Suprapubic skin (tissue), 4 donors: Measurements from ENCODE around the gene PRDM7. TPM values are rescaled to one million over a fixed set of nuclear protein-coding genes. Genes with fewer than 3 reads are reported as not detected.

Experiments
- DNase-seq, 2 donors: peaks; one replicate each; pipeline ENCODE4 v3.0.0-alpha.2; 2019; ENCODE audit warnings: low spot score in 2 of 2
- H3K27ac ChIP-seq: fragments of 200-600 bp; sonication (generic); one replicate; pipeline ENCODE4 v1.5.1; 2019
- H3K27me3 ChIP-seq: fragments of 200-600 bp; sonication (generic); one replicate; pipeline ENCODE4 v1.5.1; 2019
- H3K36me3 ChIP-seq: fragments of 200-600 bp; sonication (generic); one replicate; pipeline ENCODE4 v1.5.1; 2019
- H3K4me1 ChIP-seq: fragments of 200-600 bp; sonication (generic); one replicate; pipeline ENCODE4 v1.5.1; 2019
- H3K4me3 ChIP-seq: fragments of 200-600 bp; sonication (generic); one replicate; pipeline ENCODE4 v1.5.1; 2019; ENCODE audit warnings: mild to moderate bottlenecking
- H3K9me3 ChIP-seq: fragments of 200-600 bp; sonication (generic); one replicate; pipeline ENCODE4 v1.5.1; 2019
- CTCF ChIP-seq, 2 donors: fragments of 200-600 bp in 1 of 2; fragments of 450-650 bp in 1 of 2; sonication (generic) in 1 of 2; IDR thresholded peaks; one replicate each; pipeline ENCODE4 v1.5.1; 2016 to 2019; ENCODE audit warnings: antibody characterized with exemption in 2 of 2, mild to moderate bottlenecking in 1 of 2, moderate library complexity in 1 of 2
- EP300 ChIP-seq: sonication (generic); formaldehyde crosslinking; IDR thresholded peaks from one replicate; pipeline ENCODE4 v1.6.1; 2017; ENCODE audit warnings: antibody characterized with exemption
- POLR2A ChIP-seq, 2 donors: fragments of 450-650 bp; IDR thresholded peaks; one replicate each; pipeline ENCODE4 v1.6.1; 2017; ENCODE audit warnings: antibody characterized with exemption in 2 of 2, mild to moderate bottlenecking in 2 of 2, moderate library complexity in 2 of 2
- POLR2AphosphoS5 ChIP-seq, 3 donors: sonication (generic); formaldehyde crosslinking; IDR thresholded peaks; one replicate each; pipeline ENCODE4 v1.6.1; 2017; ENCODE audit warnings: antibody characterized with exemption in 3 of 3
- WGBS: methylation state at CpG from one replicate; pipeline ENCODE4 v1.1.5; 2018; 5-methylcytosine and 5-hydroxymethylcytosine counted together
- total RNA-seq, 4 donors: library from RNA; depleted of rRNA; stranded (reverse); fragments of >200 nt; gene quantifications; one replicate each; pipeline ENCODE4 v1.1.0, GENCODE V29; 2016

PRDM7 gene
- total RNA-seq, 4 donors from 2014 or later, result not detected

GRCh38 chr16:90015586-90016338 lies 61.4 kb downstream of the PRDM7 start:
- no peak overlapping the region for H3K4me3 ChIP-seq
- no peak for TF ChIP-seq EP300
- TF ChIP-seq CTCF (IDR thresholded peaks at IDR 0.05), result no peak
- no peak for TF ChIP-seq POLR2A (IDR thresholded peaks at IDR 0.05)
- no peak for TF ChIP-seq POLR2AphosphoS5 (IDR thresholded peaks at IDR 0.05)
- no peaks in the 10 kb centered on the region for H3K36me3 ChIP-seq
- peaks cover 16% of the 10 kb centered on the region for H3K4me1 ChIP-seq
- no peak overlapping the region for H3K27ac ChIP-seq
- no peaks in the 10 kb centered on the region for H3K27me3 ChIP-seq
- H3K9me3 ChIP-seq, result no peaks in the 10 kb centered on the region
- 81% methylated on average over 19 of the region's 19 CpGs for WGBS
- no peak for DNase-seq

- Histone ChIP-seq H3K4me1 (no peaks in the 10 kb centered on the region), H3K4me3 (no peak overlapping the region), H3K36me3 (no peaks in the 10 kb centered on the region), H3K27me3 (no peaks in the 10 kb centered on the region), H3K9me3 (no peaks in the 10 kb centered on the region), H3K27ac (no peak overlapping the region)
- DNase-seq, result no peak
- 84% methylated on average over 12 of the region's 13 CpGs for WGBS
- no peak for TF ChIP-seq POLR2A (IDR thresholded peaks at IDR 0.05)
Measured at GRCh38 chr16:90012991-90013745, 64.0 kb downstream of the PRDM7 start.

GRCh38 chr16:90011908-90012501 lies 65.1 kb downstream of the PRDM7 start:
- Histone ChIP-seq H3K27me3 (no peaks in the 10 kb centered on the region), H3K4me3 (no peak overlapping the region), H3K4me1 (no peaks in the 10 kb centered on the region), H3K9me3 (no peaks in the 10 kb centered on the region), H3K36me3 (no peaks in the 10 kb centered on the region), H3K27ac (no peak overlapping the region)
- 83% methylated on average over 2 of the region's 12 CpGs for WGBS
- TF ChIP-seq POLR2AphosphoS5 (IDR thresholded peaks at IDR 0.05) (no peak), POLR2A (IDR thresholded peaks at IDR 0.05) (no peak), EP300 (no peak), CTCF (IDR thresholded peaks at IDR 0.05) (no peak)
- DNase-seq, result no peak

- no peak overlapping the region for H3K27ac ChIP-seq
- H3K27me3 ChIP-seq, result no peaks in the 10 kb centered on the region
- TF ChIP-seq POLR2AphosphoS5 (IDR thresholded peaks at IDR 0.05), result no peak
- TF ChIP-seq POLR2A (IDR thresholded peaks at IDR 0.05), result no peak
- TF ChIP-seq CTCF (IDR thresholded peaks at IDR 0.05), result no peak
- no peaks in the 10 kb centered on the region for H3K36me3 ChIP-seq
- no peak for DNase-seq
- no peak overlapping the region for H3K4me3 ChIP-seq
- 60% methylated on average over 2 of the region's 11 CpGs for WGBS
- H3K9me3 ChIP-seq, result no peaks in the 10 kb centered on the region
- H3K4me1 ChIP-seq, result no peaks in the 10 kb centered on the region
Measured at GRCh38 chr16:90011508-90011819, 65.7 kb downstream of the PRDM7 start.

GRCh38 chr16:90010676-90011507 lies 66.2 kb downstream of the PRDM7 start:
- no peaks in the 10 kb centered on the region for H3K27me3 ChIP-seq

More at GRCh38 chr16:90010676-90011507, 66.2 kb downstream of the PRDM7 start:
- Histone ChIP-seq H3K4me3 (no peak overlapping the region), H3K4me1 (no peaks in the 10 kb centered on the region), H3K9me3 (no peaks in the 10 kb centered on the region), H3K27ac (no peak overlapping the region), H3K36me3 (no peaks in the 10 kb centered on the region)
- WGBS, result 81% methylated on average over 9 of the region's 22 CpGs
- no peak for DNase-seq
- no peak for TF ChIP-seq POLR2AphosphoS5 (IDR thresholded peaks at IDR 0.05)
- no peak for TF ChIP-seq EP300
